Renal cortex interstitium (tissue), 11 donors: ENCODE data around the gene KLK15. TPM values are rescaled to one million over a fixed set of nuclear protein-coding genes. Genes with fewer than 3 reads are reported as not detected.

Source experiments
- DNase-seq, 11 donors: peaks; one replicate each; pipeline ENCODE4 v3.0.0-alpha.2; 2013; ENCODE audit warnings: low read depth in 9 of 11, low spot score in 4 of 11; ENCODE audit errors: extremely low read depth in 1 of 11
- polyA plus RNA-seq, 3 donors: library from polyadenylated mRNA; unstranded; fragments of 120-200 nt; gene quantifications; one replicate each; pipeline ENCODE4 v1.2.1, GENCODE V29; 2013; ENCODE audit not compliant: insufficient read length in 3 of 3

KLK15 gene
- polyA plus RNA-seq, 3 donors, result not detected

DNA sequence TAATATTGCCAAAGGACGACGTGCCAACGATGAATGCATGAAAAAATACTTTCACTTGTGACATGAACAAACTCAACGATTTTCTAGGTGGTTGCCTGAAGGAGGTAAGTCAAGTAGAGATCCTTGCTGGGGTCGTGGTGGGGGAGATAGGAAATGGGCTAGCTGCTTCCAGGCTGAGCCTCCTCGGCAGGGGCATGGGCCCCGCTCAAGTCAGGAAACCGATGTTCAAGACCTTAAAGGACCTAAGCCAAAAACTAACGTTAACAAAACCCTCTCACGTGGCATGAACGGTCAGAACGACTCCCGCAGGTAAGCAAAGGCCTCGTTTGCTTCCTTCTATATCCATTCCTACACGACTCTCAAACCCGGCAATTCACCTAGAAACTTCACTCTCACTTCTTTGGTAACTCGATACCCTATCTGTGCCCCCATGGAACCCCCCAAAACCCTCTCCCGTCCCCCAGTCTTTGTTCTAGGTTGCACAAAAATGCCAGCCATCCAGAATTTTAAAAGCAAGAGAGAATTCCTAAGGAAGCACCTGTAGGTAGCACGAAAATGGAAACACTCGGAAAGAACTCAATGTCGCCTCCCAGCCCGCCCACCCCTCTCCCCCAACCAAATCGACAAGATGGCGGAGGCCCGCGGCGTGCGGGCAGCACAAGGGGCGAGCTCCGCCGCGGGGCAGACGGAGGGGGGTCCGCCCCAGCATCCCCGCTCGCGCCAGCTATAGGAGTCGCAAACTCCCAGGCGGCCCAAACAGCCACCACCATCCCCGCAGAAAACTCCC, 29.5 kb downstream of the KLK15 start:
- DNase-seq, result no peak

DNA sequence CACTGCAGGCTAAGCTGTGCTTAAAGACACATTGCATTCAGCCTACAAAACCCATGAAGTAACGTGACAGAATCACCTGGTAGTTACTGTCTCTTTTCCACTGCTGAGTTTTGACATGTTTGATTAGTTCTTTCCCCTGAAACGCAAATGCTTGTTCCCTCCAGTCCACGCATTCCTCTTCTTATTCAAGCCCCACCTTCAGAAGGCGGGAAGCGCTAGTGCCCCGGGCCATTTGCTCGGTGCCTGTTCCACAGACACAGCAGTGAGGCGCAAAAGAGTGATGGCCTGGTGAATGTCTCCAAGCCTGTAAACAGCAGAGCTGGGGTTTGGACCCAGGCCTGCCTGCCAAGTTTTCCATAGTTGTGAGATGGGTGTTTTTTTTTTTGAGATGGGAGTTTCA, 32.3 kb downstream of the KLK15 start:
- DNase-seq, result no peak

DNA sequence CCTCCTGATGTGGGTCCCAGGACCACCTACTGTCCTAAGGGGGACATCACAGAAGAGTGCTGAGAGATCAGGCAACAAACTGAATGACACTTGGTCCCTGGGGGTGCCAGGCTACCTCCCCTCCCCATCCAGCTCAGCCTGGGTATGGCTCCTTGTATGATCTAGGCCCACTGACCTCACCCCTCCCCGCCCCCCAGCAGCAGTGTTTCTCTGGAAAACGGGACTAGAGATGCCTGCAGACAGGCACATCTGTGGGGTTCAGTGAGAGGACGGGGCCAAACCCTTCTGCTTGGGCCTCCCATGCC, 33.9 kb downstream of the KLK15 start:
- DNase-seq, result no peak

DNA sequence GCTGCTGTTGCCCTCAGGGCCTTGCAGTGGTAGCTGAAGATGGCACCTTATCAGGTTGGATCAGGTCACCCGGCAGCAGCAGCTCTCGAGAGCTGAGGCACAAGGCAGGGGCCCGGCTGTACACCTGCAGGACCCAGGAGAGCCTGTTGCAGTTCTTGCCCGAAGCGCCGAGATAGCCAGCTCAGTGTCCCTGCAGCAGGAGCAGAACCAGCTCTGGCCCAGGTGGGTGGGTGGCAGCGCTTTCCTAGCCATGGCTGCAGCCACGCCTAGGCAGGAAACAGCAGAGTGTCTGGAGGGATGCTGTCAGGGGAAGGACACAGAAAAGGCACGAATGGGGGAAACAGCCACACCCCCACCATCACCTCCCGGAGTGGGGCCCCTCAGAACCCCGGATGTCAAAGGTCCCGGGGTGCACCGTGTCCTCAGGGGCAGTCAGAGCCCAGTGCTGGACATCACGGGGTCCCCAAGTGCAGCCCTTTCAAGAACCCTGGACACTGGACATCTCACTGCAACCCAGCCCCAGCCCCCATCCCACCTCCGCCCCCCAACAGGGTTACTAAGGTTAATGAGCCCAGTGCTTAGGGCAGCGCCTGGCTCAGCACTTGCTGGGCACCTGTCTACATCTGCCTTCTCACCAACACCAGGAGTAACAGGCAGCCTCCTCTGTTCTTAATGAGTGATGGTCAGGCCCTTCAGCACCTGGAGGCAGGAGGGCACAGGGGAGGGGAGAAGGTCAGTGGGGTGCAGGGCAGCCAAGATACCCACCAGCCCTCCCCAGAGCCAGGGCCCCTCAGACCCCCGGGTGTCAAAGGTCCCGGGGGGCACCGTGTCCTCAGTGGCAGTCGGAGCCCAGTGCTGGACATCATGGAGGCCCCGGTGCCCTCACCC, 34.5 kb downstream of the KLK15 start:
- DNase-seq, result no peak

DNA sequence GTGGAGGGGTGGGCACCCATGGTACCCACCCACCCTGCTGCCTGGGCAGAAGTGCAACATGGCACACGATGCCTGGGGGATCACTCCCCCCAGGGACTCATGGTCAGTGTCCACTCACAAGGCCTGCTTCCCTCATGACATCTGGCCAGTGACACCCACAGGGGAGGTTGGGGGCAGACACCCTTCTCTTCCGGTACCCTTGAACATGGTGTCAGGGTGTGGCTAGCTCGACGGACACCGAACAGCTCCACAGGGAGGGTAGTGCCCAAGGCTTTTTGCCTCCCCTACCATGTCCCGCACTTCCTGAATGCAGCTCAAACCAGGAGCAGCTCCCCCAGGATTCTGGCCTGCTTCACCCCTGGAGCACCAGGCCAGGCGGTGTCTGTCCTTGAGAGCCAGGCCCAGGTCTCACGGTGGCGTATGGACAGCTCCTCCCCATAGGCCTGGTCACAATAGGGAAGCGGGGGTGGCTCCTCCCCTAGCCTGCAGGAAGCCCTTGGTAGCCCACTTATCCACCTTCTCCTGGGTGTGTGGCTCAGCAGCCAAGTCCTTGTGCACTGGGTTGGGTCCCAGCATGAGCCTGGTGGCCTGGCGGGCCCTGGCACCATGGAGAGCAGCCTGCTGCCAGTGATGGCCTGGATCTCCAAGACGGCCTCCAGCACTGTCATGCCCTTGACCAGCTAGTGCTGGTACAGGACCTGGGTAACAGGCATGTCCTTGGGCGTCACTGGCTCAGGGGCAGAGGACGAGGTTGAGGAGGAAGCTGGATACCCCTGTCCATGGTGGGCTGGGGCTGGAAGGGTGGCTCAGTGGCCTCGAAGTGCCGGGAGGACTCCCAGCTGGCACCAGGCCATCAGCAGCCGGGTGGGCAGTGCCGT, 35.4 kb downstream of the KLK15 start:
- DNase-seq, result no peak

DNA sequence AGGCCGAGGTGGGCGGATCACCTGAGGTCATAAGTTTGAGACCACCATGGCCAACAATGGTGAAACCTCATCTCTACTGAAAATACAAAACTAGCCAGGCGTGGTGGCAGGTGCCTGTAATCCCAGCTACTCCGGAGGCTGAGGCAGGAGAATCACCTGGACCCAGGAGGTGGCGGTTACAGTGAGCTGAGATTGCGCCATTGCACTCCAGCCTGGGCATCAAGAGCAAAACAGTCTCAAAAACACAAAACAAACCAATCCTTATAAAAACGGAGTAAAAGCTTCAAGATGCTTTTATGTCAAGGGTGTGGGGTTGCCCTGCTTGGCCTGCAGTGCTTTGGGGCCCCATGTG, 36.0 kb downstream of the KLK15 start:
- DNase-seq, result no peak

DNA sequence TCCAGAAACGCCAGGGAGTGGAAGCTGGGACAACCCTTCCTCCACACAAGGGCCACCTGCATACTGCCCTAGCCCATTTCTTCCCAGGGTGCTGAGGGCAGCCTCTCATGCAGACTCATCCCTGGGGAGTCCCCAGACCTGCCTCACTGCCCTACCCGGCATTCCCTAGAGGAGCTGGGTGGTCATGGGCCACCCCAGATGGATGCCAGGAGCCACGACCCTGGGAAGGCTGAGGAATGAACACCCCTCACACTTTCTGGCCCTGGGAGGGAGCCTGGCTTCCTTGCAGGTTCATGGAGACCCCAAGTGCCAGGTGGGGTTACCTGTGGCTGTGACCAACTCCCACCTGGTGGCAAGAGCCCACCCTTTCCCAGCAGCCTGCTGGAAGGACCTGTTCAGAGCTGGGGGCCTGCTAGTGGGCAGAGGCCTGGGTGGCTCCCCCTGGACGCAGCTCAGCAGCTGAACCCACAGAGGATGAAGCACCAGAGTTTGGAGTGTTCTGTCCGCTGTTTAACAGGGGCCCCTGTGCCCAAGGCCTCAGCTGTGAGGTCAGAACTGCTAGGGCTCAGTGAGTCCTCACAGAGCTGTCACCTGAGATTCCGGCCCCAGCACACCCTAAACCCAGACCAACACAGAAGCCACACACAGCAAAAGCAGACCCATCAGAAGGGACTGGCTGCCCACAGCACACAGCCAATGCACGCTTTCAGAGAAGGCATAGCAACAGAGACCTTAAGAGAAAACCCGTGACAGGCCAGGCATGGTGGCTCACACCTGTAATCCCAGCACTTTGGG, 36.5 kb downstream of the KLK15 start:
- no peak for DNase-seq

DNA sequence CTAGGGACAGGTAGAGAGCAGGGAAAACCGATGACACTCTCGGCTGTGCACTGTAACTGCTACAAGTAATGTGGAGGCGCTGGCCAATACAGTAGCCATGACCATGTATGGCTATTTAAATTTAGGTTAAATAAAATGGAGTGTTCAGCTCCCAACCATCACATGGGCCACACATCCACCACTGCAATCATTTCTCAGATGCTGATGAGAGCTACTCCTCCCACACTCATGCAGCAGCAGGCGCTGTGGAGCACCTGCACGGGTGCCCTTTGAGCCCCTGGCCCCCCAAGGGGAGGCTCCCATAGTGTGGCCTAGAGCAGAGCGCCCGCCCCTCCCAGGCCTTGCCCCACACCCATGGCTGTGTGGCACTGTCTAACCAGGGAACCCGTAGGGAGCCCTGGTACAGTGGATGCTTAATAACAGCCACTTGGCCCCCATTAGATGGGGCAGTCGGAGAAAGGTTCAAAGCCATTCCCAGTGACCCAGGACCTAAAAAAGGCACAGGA, 37.2 kb downstream of the KLK15 start:
- DNase-seq, result no peak

DNA sequence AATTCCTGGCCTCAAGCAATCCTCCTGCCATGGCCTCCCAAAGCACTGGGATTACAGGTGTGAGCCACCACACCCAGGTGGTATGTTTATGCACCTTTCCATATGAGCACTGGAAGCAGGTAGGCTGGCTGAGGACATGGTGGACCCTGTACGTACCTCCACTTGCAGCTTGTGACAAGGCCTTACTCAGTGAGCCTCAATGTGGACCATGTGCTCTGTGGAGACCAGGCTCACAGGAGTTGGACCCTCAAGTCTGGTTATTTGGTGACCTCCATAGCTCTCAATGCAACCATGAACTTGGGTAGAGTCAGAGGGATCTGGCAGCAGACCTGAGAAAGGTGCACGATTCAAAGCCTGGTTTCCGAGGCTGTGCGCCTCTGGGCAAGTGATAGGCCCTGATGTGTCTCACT, 37.7 kb downstream of the KLK15 start:
- DNase-seq, result no peak

DNA sequence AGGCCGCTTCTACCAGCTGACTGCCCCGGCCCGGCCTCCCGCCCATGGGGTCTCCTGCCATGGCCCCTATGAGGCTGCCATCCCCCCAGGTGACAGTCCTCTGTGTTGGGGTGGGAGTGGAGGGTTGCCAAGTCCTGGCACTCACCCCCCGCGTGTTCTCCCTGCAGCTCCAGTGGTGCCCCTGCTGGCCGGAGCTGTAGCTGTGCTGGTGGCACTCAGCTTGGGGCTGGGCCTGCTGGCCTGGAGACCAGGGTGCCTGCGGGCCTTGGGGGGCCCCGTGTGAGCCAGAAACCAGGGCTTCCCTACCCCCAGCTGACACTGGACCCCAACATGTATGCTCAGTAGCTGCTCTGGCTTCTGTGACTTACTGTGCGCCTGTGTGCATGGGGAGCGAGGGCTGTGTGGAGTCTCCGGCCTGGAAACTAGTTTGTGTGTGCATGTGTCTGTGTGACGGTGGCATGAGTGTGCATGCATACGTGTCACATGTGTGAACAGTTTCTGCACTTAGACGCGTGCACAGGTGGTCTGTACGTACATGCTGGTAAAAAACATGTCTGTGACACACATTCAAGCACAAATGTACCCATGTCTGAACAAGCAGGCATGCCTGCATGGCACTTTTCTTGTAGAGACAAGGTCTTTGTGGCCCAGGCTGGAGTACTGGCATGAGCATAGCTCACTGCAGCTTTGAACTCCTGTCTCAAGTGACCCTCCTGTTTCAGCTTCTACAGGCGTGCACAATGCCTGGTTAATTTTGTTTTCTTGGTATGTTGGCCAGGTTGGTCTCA, 38.3 kb downstream of the KLK15 start:
- DNase-seq, result no peak

DNA sequence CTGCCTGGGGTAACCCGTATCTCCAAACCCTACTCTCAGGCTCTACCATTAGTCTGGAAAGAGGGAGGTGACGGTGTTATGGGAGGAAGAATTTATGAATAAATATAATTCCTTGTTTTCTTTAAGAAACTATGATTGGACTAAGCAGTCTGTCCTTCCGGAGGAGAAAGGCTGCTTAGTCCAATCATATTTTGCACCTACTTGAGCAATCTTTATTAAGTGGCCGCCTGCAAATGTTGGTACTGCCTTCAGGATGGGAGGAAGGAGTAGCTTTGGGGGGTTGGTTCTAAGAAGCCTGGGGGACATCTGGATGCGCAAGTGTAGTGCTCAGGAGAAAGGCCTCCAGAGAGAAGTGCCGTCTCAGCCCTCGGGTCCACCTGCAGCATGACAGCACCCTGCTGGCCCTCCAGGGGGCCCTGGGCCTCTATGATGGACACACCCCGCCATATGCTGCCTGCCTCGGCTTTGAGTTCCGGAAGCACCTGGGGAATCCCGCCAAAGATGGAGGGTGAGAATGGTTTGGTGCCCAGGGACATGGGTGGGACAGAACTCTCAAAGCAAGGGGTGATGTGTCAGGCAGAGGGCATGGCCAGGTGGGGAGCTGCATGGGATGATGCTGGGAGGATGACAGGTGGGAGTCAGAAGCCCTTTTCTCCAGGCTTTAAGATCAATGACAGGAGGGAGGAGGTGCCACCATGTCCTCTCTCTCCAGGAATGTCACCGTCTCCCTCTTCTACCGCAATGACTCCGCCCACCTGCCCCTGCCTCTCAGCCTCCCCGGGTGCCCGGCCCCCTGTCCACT, 39.1 kb downstream of the KLK15 start:
- DNase-seq, result no peak

DNA sequence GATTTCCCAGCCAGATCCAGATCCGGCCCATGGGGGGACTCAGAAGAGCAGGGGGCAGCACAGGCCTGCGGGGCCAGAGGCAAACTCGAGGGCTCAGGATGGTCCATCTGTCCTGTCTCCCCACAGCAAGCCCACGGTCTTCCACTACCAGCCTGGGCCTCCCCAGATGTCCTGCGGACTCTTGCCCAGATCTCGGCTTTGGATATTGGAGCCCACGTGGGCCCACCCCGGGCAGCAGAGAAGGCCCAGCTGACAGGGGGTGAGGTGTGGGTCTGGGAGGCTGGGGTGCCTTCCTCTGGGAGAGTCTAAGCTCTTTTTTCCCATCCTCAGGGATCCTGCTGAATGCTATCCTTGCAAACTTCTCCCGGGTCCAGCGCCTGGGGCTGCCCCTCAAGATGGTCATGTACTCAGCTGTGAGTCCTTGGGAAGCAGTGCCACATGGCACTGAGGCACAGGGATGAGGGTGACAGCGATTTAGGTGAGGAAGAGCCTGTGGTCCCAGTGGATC, 39.8 kb downstream of the KLK15 start:
- no peak for DNase-seq

DNA sequence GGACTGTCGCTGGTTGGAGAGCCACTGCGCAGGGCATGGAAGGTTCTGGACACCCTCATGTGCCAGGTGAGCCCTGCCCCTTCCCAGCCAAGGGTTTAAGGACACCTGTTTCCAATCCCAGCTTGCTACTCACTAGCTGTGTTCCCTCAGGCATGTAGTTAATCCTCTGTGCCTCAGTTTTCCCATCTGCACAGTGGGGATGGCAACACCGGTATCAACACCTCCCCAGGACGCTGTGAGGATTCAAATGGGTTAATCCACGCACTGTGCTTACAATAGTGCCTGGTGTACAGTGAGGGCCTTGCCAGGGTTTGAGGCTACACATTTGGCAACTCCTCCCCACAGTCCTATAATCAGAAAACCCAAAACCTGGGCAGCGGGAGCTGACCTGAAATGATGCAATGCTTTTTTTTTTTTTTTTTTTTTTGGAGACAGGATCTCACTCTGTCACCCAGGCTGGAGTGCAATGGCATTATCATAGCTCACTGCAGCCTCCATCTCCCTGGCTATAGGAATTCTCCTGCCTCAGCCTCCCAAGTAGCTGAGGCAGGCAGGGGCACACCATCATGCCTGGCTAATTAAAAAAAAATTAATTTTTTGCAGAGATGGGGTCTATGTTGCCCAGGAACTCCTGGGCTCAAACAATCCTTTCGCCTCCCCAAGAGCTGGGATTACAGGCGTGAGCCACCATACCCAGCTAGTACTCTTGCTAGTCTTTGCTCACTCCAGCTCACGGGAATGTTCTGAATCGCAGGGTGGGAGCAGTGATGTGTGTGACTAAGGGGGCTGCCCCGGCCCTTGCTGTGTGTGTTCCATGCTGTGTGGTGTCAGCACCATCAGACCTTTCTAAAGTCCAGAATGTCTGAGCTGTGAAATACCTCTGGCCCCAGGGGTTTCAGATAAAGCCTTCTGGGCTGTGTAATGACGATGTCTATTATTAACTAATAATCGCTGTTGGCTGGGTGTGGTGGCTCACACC, 40.8 kb downstream of the KLK15 start:
- no peak for DNase-seq

DNA sequence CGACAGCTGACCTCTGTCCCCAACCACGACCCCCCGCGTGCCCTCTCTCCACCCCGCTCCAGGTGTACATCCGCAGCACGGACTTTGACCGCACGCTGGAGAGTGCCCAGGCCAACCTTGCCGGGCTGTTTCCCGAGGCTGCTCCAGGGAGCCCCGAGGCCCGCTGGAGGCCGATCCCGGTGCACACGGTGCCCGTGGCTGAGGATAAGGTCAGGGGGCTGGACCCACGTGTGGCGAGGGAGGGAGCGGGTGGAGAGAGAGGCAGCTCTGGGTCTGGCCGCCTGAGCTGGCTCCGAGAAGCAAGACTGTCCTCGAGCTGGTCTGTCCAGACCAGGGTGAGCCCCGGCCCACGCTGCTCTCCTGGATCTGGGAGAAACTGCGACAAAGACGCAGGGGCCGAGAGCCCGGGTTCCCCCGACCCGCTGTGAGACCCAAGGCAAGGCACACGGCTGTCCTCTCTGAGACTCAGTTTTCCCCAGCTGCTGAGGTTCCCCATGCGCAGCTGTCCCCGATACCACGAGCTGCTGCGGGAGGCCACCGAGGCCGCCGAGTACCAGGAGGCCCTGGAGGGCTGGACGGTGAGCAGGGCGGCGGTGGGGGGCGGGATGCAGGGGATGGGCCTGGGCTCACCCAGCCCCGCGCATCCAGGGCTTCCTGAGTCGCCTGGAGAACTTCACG, 41.6 kb downstream of the KLK15 start:
- no peak for DNase-seq

DNA sequence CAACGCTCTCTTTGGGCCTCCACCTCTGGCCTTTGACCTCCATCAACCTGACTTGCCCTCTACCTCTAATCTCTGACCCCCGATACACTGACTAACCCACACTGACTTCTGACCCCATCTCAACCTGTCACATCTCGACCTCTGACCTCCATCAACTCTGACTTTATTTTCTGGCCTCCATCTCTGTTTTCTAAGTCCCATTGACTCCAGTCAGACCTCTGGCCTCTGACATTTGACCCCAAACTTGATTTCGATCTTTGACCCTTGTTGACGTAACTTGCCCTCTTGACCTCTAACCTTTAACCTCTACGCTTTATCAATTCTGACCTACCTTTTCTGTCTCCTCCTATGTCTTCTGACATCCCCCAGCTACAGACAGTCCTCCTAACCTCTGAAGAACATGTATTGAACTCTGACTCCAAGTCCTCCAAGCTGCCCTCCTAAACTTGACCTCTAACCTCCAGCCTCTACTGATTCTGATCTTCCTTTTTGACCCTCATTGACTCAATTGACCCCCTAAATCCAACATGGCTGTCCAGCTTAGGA, 42.4 kb downstream of the KLK15 start:
- DNase-seq, result no peak
